ENCODE results near the gene LGSN. TPM values are rescaled to one million over a fixed set of nuclear protein-coding genes. Genes with fewer than 3 reads are reported as not detected.
"Not testable (repeated sequence)": the region's sequence is repeated elsewhere in the genome, so short reads cannot be mapped to it uniquely, and the experiment has no call there.

LGSN gene
- total and polyA plus RNA-seq, 2 of the 8 experiments (the other 6 are each of a cell fraction or from before 2014, with no cell fraction given): 0.08 TPM; not detected in 1

- H2BK120ac ChIP-seq (replicated peaks; ENCODE audit: low read depth, low read length); H3K23ac ChIP-seq (ENCODE audit: insufficient read length); H2AK5ac ChIP-seq (ENCODE audit: low read depth, low read length); H2AFZ ChIP-seq (ENCODE audit: low read length); H3K79me1 ChIP-seq (ENCODE audit: low read depth, low read length); H4K91ac ChIP-seq (replicated peaks; ENCODE audit: insufficient read length, low read length); H3K9ac ChIP-seq (replicated peaks in 1 of 4; ENCODE audit: extremely low read depth in 1 of 4, low read depth in 3 of 4, low read length in 3 of 4); H3K4me2 ChIP-seq (ENCODE audit: insufficient read depth in 1 of 2, low read depth in 2 of 2, low read length in 2 of 2); H2BK20ac ChIP-seq (ENCODE audit: low read length); DNase-seq (ENCODE audit: low read depth in 1 of 2, low spot score in 2 of 2); H2BK12ac ChIP-seq (ENCODE audit: low read depth, low read length); H3K4me3 ChIP-seq (ENCODE audit: extremely low read depth in 1 of 4, insufficient read depth in 2 of 4, low read depth in 3 of 4, low read length in 4 of 4); H3K4me1 ChIP-seq (replicated peaks in 1 of 4; ENCODE audit: control insufficient read depth in 3 of 4, insufficient read depth in 4 of 4, low read length in 3 of 4); H3K4ac ChIP-seq (replicated peaks; ENCODE audit: insufficient read length, low read depth, low read length); H4K5ac ChIP-seq (ENCODE audit: insufficient read length, low read depth, low read length); H3K23me2 ChIP-seq (ENCODE audit: low read depth, low read length); H3K79me2 ChIP-seq (ENCODE audit: control insufficient read depth in 1 of 2, insufficient read depth in 2 of 2, low read length in 2 of 2); POLR2A ChIA-PET (ENCODE audit: partially characterized antibody); H4K20me1 ChIP-seq (replicated peaks in 1 of 2; ENCODE audit: control insufficient read depth in 1 of 2, insufficient read depth in 2 of 2, low read length in 2 of 2); H3K14ac ChIP-seq (ENCODE audit: insufficient read length); H3K18ac ChIP-seq (ENCODE audit: extremely low read depth, low read length); H2BK5ac ChIP-seq (ENCODE audit: low read depth, low read length); H3K56ac ChIP-seq (replicated peaks; ENCODE audit: insufficient read length, low read depth, low read length); H2BK15ac ChIP-seq (ENCODE audit: low read length); FAIRE-seq; H3K27ac ChIP-seq (ENCODE audit: low read depth, low read length); H4K8ac ChIP-seq (ENCODE audit: extremely low read depth, insufficient read depth, low read length); H3K27me3 ChIP-seq (replicated peaks in 1 of 4; ENCODE audit: control insufficient read depth in 3 of 4, extremely low read depth in 1 of 4, insufficient read depth in 3 of 4, low read length in 3 of 4); H3K36me3 ChIP-seq (ENCODE audit: control insufficient read depth in 2 of 4, insufficient read depth in 4 of 4, low read length in 3 of 4): not testable (repeated sequence)
- 67% methylated on average over 4 of the region's 4 CpGs; no CpG with 5 or more reads in 1 of the 2 experiments for WGBS, 2 experiments (ENCODE audit: extremely low coverage in 1 of 2, insufficient coverage in 1 of 2, insufficient read length in 1 of 2, insufficient replicate concordance in 2 of 2, low coverage in 1 of 2, low lambda C conversion rate in 2 of 2, missing lambda C conversion rate in 1 of 2)
- peaks cover 0 to 26% of the 10 kb centered on the region in 2 experiments; a peak in 2 of 4 replicates for H3K9me3 ChIP-seq (ENCODE audit: insufficient read depth in 2 of 2, low read depth in 1 of 2, low read length in 1 of 2)
- CTCF ChIA-PET (ENCODE audit: partially characterized antibody): interaction anchor here (0.6 kb wide), 1 partner anchor 424 kb away, joined by 3 read pairs; no protein-coding TSS in a partner anchor
Observed at GRCh38 chr6:63225987-63226386, 93.8 kb downstream of the LGSN start.

Small RNA genes within 50 kb of the gene (small RNA-seq; reads per million reads assigned to genes)
- gene SPTLC1P3 (ENCODE audit: insufficient read depth): not detected

Other genes starting within 250 kb of the LGSN start
- 0.74 and 1.2 TPM in 2 replicates for gene FKBP1C, start 108.5 kb downstream of the LGSN start, total RNA-seq (2021; fragmentation: NEBNext Ultra II Directional; extraction: Animal tissue kit (Norgen Biotek cat#: 25700))
- gene FKBP1C, start 108.5 kb downstream of the LGSN start, polyA plus RNA-seq (2011; rRNA removed): 0.57 and 1.0 TPM in 2 replicates

Data from H1 (cell line).